NCI-H82 treated with DMSO at 0.1 percent for 48 hours (cell line): ENCODE data around the gene DDX54.

Experiments
- DNase-seq: peaks from one replicate; lab custom pipeline; 2025; ENCODE audit not compliant: unreplicated experiment; lab: John Stamatoyannopoulos, UW

Gene DDX54

DNA sequence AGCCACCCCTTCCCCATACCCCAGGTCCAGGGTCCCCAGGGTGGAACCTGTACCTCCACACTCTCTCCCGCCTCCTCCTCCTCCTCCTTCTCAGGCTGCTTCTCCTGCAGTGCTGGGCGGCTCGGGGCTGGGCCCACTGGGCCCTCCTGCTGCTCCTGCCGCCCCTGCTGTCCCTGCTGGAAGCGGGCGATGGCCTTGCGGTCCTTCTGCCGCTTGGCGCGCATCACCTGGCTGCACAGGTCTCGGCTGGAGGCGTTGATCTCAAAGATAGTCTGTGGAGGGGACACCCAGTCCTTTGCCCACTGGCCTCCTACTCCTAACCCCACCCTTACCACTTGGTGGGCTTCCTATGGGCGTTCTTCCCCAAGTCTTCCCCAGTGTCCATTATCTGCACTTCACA lies 21.3 kb downstream of the DDX54 start:
- no peak for DNase-seq

DNA sequence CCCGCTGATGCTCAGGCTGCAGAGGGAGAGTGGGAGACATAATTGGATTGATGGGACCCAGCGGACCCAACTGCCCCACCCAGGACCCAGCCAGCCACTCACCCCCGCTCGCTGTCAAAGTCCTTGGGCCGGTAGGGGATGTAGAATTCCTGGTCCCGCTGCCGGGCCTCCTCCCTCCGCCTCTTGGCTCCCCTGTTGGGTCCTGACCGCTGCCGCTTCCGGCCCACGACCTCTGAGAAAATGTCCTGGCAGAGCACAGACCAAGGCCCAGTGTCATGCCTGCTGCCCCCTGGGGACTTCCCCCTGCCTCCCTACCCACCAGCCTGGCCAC lies 22.3 kb downstream of the DDX54 start:
- peak; percentile 34 for DNase-seq

DNA sequence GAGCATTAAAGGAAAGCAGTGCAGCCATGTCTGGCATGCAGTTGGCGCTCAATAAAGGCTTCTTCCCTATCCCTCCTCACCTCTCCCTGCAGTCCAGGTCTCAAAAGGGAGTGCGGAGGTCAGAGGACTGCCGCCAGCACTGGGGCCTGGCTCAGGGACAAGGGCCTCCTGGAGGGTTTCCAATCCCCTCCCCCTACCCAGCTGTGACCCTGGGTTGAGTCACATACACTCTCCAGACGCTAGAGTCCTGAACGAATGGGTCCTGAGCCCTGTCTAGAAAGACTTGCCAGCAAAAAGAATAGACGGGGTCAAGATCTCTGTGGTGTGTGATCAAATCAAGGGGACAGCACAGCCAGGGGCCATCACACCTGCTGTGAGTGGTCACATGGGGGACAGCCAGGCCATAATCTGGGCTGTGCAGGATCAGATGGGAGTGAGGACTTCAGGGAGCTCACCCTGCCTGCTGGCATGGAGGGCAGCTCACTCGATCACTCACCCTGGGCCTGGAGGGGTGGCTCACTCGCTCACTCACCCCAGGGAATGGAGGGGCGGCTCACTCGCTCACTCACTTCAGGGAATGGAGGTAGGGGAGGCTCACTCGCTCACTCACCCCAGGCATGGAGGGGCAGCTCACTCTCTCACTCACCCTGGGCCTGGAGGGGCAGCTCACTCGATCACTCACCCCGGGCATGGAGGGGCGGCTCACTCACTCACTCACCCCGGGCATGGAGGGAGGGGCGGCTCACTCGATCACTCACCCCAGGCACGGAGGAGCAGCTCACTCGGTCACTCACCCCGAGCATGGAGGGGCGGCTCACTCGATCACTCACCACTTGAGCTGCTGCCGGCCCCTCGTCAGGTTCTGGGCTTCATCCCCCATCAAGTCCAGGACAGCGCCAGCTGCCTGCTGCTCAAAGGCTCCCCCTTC lies 22.9 kb downstream of the DDX54 start:
- peak; percentile 34 for DNase-seq

DNA sequence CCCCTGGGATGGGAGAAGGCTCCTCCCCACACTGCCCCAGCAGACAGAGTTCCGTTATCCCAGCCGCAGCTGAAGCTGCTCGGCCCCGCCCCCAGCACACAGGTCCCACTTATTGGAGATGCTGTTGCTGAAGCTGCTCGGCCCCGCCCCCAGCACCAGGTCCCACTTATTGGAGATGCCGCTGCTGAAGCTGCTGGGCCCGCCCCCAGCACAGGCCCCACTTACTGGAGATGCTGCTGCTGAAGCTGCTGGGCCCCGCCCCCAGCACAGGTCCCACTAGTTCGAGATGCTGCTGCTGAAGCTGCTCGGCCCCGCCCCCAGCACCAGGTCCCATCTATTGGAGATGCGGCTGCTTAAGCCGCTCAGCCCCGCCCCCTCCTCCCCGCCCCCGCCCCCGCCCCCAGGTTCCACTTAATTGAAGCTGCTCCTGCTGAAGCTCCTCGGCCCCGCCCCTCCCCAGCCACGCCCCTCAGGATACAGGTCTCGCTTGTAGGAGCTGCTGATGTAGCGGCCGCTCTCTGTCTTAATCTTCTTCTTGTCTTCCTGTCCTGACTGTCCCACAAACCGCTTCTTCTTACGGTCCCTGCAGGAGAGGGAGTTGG lies 23.8 kb downstream of the DDX54 start:
- DNase-seq, result peak; percentile 94

DNA sequence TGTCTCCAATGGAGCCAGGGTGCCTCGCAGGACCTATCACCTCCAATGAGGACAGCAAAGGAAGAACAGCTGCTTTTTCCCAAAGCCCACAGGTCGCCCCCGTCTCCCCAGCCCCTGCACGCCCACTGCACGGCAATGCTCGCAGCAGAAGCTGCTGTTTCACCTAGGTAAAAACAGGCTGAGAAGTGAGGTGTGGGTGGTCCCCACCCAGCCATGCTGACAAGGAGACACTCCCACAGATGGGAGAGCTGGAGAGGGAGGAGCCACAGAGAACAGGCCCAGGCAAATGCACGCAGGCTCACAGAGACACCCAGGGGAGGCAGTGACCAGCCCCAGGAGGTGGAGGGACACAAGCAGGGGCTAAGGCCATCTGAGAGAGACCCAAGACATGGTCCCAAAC lies 25.3 kb downstream of the DDX54 start:
- no peak for DNase-seq

DNA sequence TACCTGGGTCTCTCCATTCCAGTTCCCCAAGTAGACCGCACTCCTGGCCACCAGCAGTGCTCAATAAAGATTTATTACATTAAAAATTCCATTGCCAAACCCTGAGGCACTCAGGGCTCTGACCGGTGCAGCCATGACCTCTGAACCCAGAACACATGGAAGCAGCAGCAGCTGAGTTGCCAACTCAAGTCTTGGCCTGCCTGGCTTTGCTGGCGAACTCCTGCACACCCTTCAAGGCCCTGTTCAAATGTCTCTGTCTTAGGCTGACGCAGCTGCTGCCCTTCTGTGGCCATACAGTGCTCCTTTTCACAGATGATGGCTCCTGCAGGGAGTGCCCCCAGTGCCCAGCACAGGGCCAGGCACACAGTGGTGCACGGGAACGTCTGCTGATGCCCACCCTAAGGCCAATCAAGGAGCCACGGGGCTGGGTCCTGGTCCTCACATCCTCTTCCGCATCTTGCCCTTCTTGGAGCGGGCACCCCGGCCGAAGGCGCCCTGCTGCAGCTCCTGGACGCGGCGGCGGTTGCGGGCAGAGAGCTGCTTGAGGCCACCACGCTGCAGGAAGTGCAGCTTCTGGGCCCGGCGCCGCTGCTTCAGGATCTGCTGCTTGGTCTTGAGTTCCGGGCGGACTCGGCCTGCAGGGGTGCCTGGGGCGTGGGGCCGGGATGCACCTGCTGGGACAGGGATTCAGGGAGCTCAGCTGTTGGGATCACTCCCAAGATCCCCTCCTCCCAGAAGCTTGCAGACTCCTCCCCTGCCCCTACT lies 26.7 kb downstream of the DDX54 start:
- no peak for DNase-seq

DNA sequence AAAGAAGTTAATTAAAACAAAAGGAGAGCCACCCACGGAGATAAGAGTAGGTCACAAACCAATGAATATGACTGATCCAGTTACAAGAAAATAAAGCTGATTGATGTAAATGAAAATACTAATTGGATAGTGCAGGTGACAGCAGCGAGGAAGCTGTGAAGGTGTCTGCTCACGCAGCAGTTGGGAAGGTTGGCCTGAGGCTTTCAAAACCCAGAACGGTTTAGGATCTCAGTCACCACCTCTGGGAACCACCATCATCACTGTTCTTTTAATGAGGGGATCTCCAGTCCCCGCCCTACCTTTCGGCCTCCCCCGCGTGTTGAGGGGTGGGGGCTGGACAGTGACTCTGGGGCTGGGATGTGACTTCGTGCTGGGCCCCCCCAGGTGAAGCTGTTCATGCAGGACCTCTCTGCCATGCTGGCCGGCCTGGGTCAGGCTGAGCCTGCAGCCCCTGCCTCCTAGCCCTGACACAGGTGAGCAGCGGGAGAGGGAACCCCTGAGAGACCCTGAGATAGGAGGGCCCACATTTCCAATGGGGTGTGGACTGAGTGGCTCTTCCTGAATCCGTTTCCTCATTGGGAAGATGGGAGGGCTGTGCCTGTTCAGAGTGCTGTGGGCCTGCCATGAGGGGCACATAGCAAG lies 27.9 kb downstream of the DDX54 start:
- no peak for DNase-seq

DNA sequence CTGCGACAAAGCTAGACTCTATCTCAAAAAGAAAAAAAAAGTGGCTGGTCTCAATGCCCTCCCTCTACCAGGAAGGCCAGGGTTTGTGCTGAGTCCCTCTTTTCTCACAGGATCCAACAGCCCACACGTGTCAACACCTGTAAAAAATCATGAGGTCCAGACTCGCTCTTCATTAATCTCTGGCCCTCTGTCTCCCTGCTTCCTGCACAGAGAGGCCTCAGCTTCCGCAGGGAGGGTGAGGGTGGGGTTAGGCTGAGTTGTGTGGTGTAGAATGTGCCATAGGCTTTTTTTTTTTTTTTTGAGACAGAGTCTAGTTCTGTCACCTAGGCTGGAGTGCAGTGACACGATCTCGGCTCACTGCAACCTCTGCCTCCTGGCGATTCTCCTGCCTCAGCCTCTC lies 29.6 kb downstream of the DDX54 start:
- no peak for DNase-seq

DNA sequence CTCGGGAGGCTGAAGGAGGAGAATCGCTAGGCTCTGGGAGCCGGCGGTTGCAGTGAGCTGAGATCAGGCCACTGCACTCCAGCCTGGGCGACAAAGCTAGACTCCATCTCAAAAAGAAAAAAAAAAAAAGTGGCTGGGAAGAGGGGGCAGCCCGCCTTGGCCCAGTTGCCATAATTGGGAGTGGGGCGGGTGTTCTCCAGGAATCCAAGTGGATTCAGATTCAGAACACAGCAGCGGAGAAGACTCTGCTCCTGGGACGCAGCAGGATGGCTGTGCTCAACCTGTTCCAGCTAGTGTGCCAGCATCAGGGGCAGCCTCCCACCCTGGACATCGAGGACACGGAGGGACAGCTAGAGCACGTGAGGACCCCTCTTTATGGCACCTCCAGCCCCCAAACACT lies 30.2 kb downstream of the DDX54 start:
- DNase-seq, result no peak

DNA sequence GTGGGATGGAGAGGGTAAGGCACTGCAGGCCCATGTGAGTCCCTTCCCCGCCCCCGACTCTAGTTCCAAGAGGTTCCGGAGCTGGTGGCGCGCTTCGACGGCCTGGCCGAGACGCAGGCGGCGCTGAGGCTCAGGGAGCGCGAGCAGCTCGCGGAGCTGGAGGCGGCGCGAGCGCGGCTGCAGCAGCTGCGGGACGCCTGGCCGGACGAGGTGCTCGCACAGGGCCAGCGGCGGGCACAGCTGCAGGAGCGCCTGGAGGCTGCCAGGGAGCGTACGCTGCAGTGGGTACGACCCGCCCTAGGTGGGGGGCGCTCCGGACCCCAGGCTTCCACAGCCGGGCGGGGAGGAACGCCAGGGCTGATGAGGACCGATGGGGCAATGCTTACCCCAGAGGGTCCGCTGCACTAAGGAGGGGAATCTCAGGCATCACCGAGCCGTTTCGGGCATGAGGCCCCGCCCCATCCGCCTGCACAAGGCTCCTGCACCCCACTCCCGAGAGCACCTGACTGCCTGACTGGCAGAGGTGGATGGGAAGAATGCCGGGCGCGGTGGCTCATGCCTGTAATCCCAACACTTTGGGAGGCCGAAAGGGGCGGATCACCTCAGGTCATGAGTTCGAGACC lies 30.8 kb downstream of the DDX54 start:
- no peak for DNase-seq

DNA sequence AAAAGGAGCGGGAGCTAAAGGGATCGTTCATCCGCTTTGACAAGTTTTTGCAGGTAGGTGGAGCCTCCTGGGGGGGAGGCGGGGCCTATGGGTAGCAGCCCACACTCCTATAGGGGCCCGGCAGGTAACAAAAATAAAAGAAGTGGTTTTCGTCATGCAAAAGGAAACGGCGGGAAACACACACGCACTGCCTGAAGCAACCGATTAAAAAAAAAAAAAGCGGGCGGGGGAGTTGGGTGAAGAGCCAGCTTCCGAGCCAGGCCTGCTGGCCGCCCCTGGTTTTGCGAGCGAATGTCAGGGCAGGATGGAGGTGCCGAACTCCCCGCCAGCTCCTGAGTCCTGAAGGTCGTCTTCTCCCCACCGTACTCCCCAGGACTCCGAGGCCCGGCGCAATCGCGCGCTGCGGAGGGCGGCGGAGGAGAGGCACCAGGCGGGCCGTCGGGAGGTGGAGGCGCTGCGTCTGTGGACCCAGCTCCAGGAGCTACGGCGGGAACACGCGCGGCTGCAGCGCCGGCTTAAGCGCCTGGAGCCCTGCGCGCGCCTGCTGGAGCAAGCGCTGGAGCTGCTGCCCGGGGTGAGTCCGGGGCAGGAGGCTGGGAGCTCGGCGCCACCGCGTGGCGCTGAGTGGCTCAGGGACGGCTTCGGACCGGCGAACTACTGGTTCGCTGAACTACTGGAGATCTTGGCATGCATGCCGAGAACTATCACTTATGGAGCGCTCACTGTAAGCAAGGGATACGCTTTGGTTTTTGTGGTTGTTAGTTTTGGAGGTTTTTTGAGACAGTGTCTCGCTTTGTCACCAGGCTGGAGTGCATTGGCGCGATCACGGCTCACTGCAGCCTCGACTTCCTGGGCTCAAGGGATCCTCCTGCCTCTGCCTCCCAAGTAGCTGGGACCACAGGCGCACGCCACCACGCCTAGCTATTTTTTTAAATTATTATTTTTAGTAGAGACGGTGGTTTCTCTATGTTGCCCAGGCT lies 32.2 kb downstream of the DDX54 start:
- peak; percentile 29 for DNase-seq

DNA sequence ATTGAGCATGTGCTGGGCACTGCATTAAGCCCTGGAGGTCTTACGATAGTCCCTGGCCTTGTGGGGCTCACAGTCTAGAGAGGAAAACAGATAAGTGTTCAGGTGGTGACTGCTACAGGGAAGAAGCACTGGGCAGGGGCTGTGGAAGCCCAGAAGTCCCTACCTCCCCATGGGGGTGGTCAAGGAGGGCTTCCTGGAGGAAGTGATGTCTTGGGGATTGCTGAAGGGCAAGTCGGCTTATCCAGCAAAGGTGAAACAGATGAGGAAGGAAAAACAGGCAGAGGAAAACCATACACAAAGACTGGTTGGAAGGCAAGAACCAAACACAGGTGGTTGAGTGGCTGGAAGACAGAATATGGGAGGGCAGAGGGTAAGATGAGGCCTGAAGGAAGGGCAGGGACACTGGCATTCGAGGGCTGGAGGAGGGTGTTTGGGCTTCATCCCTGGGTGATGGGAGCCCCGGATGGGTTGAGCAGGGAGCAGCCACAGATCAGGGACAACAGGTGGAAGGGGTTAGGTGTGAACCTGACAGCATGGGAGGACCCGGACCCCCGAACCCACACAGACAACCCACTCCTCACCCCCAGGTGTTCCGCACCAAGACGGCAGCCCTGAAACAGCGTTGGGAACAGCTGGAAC lies 33.0 kb downstream of the DDX54 start:
- DNase-seq, result no peak

DNA sequence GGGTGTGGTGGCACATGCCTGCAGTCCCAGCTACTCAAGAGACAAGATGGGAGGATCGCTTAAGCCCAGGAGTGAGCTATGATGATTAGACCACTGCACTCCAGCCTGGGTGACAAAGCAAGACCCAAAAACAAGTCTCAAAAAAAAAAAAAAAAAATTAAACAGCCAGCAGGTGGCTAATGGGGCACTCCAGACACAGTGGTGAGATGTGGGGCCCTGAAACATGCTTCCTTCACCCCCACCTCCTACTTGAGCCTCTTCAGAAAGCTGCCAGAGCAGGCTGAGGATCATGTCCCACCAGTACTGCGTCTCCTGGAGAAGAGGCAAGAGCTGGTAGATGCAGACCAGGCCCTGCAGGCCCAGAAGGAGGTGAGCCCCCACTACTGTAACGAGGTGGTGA lies 33.6 kb downstream of the DDX54 start:
- DNase-seq, result no peak

DNA sequence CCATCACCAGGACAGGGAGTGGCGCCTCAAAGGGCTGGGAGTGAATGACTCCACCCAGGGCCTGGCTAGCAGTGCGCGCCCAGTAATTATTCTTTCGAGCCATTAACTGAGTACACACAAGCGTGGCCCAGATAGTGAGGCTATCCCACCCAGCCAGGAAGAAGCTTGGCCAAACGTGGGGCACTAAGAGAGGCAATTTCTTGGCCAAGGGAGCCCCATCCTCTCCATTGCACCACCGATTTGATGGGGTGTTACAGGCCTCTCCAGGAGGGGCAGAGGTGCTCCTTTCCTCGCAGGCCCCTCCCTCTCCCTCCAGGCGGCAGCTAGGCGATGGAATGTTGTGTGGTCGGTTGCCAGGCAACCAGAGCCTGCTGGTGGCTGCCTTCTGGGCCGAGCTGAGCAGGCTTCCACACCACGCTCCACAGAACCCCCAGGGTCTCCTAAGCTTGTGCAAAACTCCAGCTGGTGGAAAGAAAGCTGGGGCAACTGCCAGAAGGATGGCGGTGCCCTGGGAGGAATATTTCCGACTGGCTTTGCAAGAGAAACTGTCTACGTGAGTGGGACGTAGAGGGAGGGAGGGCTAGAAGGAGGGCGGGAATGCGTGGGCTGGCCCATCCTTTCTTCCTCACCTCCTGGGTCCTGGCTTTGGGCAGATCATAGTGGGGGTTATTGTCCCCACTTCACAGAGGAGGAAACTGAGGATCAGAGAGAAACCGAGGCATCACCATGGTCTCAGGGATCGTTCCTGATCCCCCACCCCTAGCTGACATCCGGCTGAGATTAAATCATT lies 35.7 kb downstream of the DDX54 start, which contains the start of gene CFAP73:
Gene CFAP73 (plus strand): TSS at position 364 of the 790 bp plus-strand sequence. CDS start 134 bp downstream, at position 498.
- peak; percentile 36 for DNase-seq

DNA sequence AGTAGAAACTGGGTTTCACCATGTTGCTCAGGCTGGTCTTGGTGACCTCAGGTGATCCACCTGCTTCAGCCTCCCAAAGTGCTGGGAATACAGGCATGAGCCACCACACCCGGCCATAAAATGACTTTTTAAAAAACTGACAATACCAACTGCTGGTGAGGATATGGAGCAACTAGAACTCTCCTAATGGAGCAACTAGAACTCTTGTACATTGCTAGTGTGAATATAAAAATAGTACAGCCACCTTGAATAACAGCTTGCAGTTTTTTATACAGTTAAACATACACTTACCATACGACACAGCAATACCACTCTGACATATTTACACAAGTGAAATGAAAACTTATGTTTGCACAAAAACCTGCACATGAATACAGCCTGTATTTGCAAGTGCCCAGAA lies 38.3 kb downstream of the DDX54 start:
- no peak for DNase-seq

DNA sequence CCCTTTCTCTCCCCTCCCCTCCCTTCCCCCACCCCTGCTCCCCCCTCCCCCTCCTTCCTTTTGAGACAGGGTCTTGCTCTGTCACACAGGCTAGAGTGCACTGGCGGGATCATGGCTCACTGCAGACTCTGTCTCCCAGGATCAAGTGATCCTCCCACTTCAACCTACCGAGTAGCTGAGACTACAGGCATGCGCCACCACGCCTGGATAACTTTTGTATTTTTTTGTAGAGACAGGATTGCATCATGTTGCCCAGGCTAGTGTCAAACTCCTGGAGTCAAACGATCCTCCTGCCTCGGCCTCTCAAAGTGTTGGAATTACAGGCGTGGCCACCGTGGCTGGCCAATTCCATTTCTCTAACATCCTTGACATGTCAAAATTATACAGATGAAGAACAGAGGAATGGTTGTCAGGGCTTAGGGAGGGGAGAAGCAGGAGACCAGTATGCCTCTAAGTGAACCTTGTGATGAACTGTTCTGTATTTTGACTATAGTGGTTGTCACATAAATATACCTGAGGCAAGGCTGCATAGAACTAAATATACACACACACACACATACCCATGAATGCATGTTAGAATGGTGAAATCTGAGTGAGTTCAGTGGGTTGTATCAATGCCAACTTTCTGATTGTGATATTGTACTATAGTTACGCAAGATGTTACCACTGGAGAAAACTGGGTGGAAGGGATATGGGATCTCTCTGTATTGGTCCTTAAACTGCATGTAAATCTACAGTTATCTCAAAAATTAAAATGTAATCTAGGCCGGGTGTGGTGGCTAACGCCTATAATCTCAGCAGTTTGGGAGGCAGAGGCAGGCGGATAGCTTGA lies 39.3 kb downstream of the DDX54 start:
- no peak for DNase-seq

DNA sequence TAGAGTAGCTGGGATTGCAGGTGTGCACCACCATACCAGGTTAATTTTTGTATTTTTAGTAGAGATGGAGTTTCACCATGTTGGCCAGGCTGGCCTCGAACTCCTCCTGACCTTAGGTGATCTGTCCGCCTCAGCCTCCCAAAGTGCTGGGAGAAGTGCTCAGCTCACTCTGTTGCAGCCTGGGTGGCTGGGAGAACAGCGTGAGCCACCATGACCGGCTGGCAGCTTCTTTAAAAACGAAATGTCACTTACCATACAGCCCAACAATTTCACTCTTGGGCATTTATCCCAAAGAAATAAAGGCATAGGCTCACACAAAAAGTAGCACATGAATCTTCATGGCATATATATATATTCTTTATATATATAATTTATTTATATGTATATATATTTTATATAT lies 40.5 kb downstream of the DDX54 start:
- DNase-seq, result no peak

DNA sequence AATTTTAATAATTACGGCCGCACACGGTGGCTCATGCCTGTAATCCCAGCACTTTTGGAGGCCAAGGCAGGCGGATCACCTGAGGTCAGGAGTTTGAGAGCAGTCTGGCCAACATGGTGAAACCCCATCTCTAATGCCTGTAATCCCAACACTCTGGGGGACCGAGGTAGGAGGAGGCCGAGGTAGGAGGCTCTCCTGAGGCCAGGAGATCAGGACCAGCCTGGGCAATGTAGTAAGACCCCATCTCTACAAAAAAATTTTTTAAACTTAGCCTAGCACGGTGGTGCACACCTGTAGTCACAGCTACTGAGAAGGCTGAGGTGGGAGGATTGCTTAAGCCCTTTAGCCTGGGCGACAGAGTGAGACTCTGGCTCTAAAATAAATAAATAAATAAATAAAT lies 41.3 kb downstream of the DDX54 start:
- no peak for DNase-seq
